ENCODE data around the gene SDCCAG8.

SDCCAG8 gene

GRCh38 chr1:243256590-243256989, 749 bp downstream of the SDCCAG8 start:
- Histone ChIP-seq H3K4me1 (ENCODE audit: control insufficient read depth, insufficient read depth, low read length) (no peaks in the 10 kb centered on the region), H3K9me3 (ENCODE audit: control insufficient read depth, low read length) (no peaks in the 10 kb centered on the region), H3K4me3 (ENCODE audit: low read length) (peak overlapping the region; percentile 96), H3K27me3 (ENCODE audit: control insufficient read depth, insufficient read depth, low read length) (no peaks in the 10 kb centered on the region), H3K36me3 (ENCODE audit: control insufficient read depth, insufficient read depth, low read length) (no peaks in the 10 kb centered on the region), H3K9ac (ENCODE audit: low read length) (peak overlapping the region; percentile 83)

- no peaks in the 10 kb centered on the region for H3K4me1 ChIP-seq (ENCODE audit: control insufficient read depth, insufficient read depth, low read length)
- no peaks in the 10 kb centered on the region for H3K36me3 ChIP-seq (ENCODE audit: control insufficient read depth, insufficient read depth, low read length)
- no peaks in the 10 kb centered on the region for H3K9me3 ChIP-seq (ENCODE audit: control insufficient read depth, low read length)
- H3K4me3 ChIP-seq (ENCODE audit: low read length) = no peak overlapping the region
- no peaks in the 10 kb centered on the region for H3K27me3 ChIP-seq (ENCODE audit: control insufficient read depth, insufficient read depth, low read length)
- no peak overlapping the region for H3K9ac ChIP-seq (ENCODE audit: low read length)
Measured at GRCh38 chr1:243257189-243257588, 1.3 kb downstream of the SDCCAG8 start.

- no peak overlapping the region for H3K4me3 ChIP-seq (ENCODE audit: low read length)
- H3K4me1 ChIP-seq (ENCODE audit: control insufficient read depth, insufficient read depth, low read length) = no peaks in the 10 kb centered on the region
- no peaks in the 10 kb centered on the region for H3K9me3 ChIP-seq (ENCODE audit: control insufficient read depth, low read length)
- H3K27me3 ChIP-seq (ENCODE audit: control insufficient read depth, insufficient read depth, low read length) = no peaks in the 10 kb centered on the region
- no peaks in the 10 kb centered on the region for H3K36me3 ChIP-seq (ENCODE audit: control insufficient read depth, insufficient read depth, low read length)
- H3K9ac ChIP-seq (ENCODE audit: low read length) = no peak overlapping the region
Measured at GRCh38 chr1:243258731-243259130, 2.9 kb downstream of the SDCCAG8 start.

DNA sequence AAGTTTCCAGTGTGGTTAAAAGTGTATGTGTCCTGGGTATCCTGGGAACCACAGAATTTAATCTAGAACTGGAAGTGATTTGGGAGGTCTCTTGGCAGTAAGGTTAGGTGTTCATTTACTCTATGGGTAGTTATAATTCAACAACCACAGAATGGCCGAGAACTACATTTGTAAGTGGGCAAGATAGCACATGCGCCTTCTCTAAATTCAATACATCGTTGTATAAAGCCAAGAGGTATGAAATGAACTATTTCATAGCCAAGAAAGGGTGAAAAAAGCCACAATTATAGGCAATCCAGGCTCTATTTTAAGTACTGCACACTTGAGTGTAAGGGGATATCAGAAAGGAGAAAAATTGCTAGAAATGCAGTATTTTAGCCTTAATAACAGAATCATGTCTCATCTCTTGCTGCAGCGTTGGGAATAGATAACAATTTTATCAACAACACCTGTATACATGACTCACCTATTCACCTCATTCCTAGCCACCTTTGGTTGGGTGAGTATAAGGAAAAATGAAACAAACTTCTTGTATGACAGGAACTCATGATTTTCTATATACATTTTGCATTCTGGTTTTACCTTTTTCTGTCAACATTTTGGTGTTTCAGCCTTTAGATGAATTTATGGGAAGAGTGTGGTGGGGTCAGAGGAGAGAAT, 4.5 kb downstream of the SDCCAG8 start:
- H3K36me3 ChIP-seq (ENCODE audit: control insufficient read depth, insufficient read depth, low read length) = no peaks in the 10 kb centered on the region
- H3K9ac ChIP-seq (ENCODE audit: low read length) = no peak overlapping the region
- H3K4me3 ChIP-seq (ENCODE audit: low read length) = no peak overlapping the region
- H3K27me3 ChIP-seq (ENCODE audit: control insufficient read depth, insufficient read depth, low read length) = no peaks in the 10 kb centered on the region
- no peaks in the 10 kb centered on the region for H3K4me1 ChIP-seq (ENCODE audit: control insufficient read depth, insufficient read depth, low read length)
- no peaks in the 10 kb centered on the region for H3K9me3 ChIP-seq (ENCODE audit: control insufficient read depth, low read length)

DNA sequence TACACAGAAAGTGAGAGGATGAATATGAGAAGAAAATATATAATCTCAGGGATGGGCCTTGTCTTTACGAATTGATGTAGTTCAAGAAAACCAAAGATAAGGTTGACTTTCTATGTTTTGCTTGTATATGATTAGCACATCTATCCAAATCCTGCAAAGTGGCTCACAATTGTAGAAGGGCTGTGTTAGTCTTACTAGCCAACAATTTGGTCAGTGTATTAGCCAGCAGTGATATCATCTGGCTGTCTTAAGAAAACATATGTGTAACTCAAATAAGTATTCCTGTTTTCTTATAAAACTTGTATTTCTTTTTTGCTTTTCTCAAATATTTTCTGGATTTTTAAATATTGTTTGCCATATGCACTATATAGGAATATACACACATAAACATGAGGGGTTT, 5.5 kb downstream of the SDCCAG8 start:
- Histone ChIP-seq H3K9me3 (ENCODE audit: control insufficient read depth, low read length) (no peaks in the 10 kb centered on the region), H3K9ac (ENCODE audit: low read length) (no peak overlapping the region), H3K4me1 (ENCODE audit: control insufficient read depth, insufficient read depth, low read length) (no peaks in the 10 kb centered on the region), H3K27me3 (ENCODE audit: control insufficient read depth, insufficient read depth, low read length) (no peaks in the 10 kb centered on the region), H3K36me3 (ENCODE audit: control insufficient read depth, insufficient read depth, low read length) (no peaks in the 10 kb centered on the region), H3K4me3 (ENCODE audit: low read length) (no peak overlapping the region)

DNA sequence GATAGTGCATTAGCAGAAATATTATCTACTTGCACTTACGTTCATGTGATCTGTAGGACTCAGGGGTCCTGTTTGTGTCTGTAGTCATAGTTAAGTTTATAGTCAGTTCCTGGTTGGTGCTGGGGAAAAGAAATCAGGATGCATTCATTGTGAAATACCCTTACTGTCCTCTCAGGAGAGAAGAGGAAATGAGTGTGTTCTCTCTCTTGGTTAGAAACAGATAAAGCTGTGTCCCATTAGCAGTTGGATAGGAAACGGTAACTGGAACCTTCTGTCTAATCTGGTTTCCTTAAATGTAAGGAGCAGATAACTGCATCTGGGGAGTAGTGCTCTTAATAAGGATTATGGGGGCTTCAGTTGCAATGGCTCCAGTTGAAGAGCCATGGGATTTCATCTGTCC, 8.9 kb downstream of the SDCCAG8 start:
- H3K36me3 ChIP-seq (ENCODE audit: control insufficient read depth, insufficient read depth, low read length) = no peaks in the 10 kb centered on the region
- no peak overlapping the region for H3K9ac ChIP-seq (ENCODE audit: low read length)
- H3K9me3 ChIP-seq (ENCODE audit: control insufficient read depth, low read length) = no peaks in the 10 kb centered on the region
- no peak overlapping the region for H3K4me3 ChIP-seq (ENCODE audit: low read length)
- H3K27me3 ChIP-seq (ENCODE audit: control insufficient read depth, insufficient read depth, low read length) = no peaks in the 10 kb centered on the region
- no peaks in the 10 kb centered on the region for H3K4me1 ChIP-seq (ENCODE audit: control insufficient read depth, insufficient read depth, low read length)

DNA sequence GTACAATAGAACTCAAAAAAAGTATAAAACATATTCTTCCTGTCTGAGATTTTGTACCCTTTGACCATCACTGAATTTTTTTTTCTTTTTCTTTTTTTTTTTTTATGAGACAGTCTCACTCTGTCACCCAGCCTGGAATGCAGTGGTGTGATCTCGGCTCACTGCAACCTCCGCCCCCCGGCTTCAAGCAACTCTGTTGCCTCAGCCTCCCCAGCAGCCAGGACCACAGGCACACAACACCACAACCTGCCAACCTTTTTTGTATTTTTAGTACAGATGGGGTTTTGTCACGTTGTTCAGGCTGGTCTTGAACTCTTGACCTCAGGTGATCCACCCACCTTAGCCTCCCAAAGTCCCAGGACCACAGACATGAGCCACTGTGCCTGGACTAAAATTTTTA, 10.4 kb downstream of the SDCCAG8 start:
- Histone ChIP-seq H3K4me3 (ENCODE audit: low read length) (no peak overlapping the region), H3K9me3 (ENCODE audit: control insufficient read depth, low read length) (no peaks in the 10 kb centered on the region), H3K4me1 (ENCODE audit: control insufficient read depth, insufficient read depth, low read length) (no peaks in the 10 kb centered on the region), H3K9ac (ENCODE audit: low read length) (no peak overlapping the region), H3K27me3 (ENCODE audit: control insufficient read depth, insufficient read depth, low read length) (no peaks in the 10 kb centered on the region), H3K36me3 (ENCODE audit: control insufficient read depth, insufficient read depth, low read length) (no peaks in the 10 kb centered on the region)

- no peak overlapping the region for H3K9ac ChIP-seq (ENCODE audit: low read length)
- H3K27me3 ChIP-seq (ENCODE audit: control insufficient read depth, insufficient read depth, low read length) = no peaks in the 10 kb centered on the region
- H3K4me3 ChIP-seq (ENCODE audit: low read length) = no peak overlapping the region
- H3K4me1 ChIP-seq (ENCODE audit: control insufficient read depth, insufficient read depth, low read length) = no peaks in the 10 kb centered on the region
- no peaks in the 10 kb centered on the region for H3K36me3 ChIP-seq (ENCODE audit: control insufficient read depth, insufficient read depth, low read length)
- no peaks in the 10 kb centered on the region for H3K9me3 ChIP-seq (ENCODE audit: control insufficient read depth, low read length)
Measured at GRCh38 chr1:243267471-243267880, 11.6 kb downstream of the SDCCAG8 start.

DNA sequence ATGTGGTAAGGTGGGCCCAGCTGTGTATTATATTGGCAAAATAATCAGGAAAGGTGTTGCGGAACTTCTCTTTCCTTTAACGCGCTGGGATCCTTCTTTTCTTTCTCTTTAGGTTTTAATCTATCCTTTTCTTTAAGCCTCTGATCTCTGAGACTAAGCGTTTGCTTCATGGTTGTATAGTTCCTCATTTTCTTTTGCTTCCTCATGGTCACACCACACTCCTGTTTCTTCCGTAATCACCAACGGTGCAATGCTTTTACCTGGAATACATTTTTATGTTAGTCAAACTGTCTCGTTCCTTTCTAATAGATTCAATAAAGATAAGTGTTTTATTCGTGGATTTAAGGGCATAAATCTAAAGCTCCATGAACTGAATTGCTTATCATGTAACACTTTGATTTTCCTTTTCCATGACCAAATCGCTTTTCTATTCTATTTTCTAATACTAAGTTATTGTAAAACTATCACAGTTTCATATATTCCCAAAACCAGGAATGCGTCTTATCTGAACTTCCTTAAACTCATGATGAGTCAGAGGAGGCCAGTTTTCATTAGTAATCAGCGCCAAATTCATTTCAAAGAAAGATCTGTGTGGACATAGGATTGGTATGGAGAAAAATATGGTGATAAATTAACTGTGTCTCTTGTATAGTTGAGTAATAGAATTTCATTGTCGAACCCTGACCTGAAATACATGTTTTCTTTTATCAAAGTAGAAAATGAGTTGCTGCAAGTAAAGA, 12.2 kb downstream of the SDCCAG8 start:
- H3K9ac ChIP-seq (ENCODE audit: low read length) = no peak overlapping the region
- no peak overlapping the region for H3K4me3 ChIP-seq (ENCODE audit: low read length)
- no peaks in the 10 kb centered on the region for H3K4me1 ChIP-seq (ENCODE audit: control insufficient read depth, insufficient read depth, low read length)
- H3K36me3 ChIP-seq (ENCODE audit: control insufficient read depth, insufficient read depth, low read length) = no peaks in the 10 kb centered on the region
- H3K9me3 ChIP-seq (ENCODE audit: control insufficient read depth, low read length) = no peaks in the 10 kb centered on the region
- no peaks in the 10 kb centered on the region for H3K27me3 ChIP-seq (ENCODE audit: control insufficient read depth, insufficient read depth, low read length)

GRCh38 chr1:243268751-243269460, 13.1 kb downstream of the SDCCAG8 start:
- Histone ChIP-seq H3K9me3 (ENCODE audit: control insufficient read depth, low read length) (no peaks in the 10 kb centered on the region), H3K36me3 (ENCODE audit: control insufficient read depth, insufficient read depth, low read length) (no peaks in the 10 kb centered on the region), H3K4me1 (ENCODE audit: control insufficient read depth, insufficient read depth, low read length) (no peaks in the 10 kb centered on the region), H3K9ac (ENCODE audit: low read length) (no peak overlapping the region), H3K27me3 (ENCODE audit: control insufficient read depth, insufficient read depth, low read length) (no peaks in the 10 kb centered on the region), H3K4me3 (ENCODE audit: low read length) (no peak overlapping the region)

GRCh38 chr1:243269461-243269801, 13.6 kb downstream of the SDCCAG8 start:
- no peaks in the 10 kb centered on the region for H3K27me3 ChIP-seq (ENCODE audit: control insufficient read depth, insufficient read depth, low read length)
- H3K36me3 ChIP-seq (ENCODE audit: control insufficient read depth, insufficient read depth, low read length) = no peaks in the 10 kb centered on the region
- H3K4me1 ChIP-seq (ENCODE audit: control insufficient read depth, insufficient read depth, low read length) = no peaks in the 10 kb centered on the region
- H3K9ac ChIP-seq (ENCODE audit: low read length) = no peak overlapping the region
- no peak overlapping the region for H3K4me3 ChIP-seq (ENCODE audit: low read length)
- no peaks in the 10 kb centered on the region for H3K9me3 ChIP-seq (ENCODE audit: control insufficient read depth, low read length)

- no peak overlapping the region for H3K4me3 ChIP-seq (ENCODE audit: low read length)
- H3K27me3 ChIP-seq (ENCODE audit: control insufficient read depth, insufficient read depth, low read length) = no peaks in the 10 kb centered on the region
- no peaks in the 10 kb centered on the region for H3K4me1 ChIP-seq (ENCODE audit: control insufficient read depth, insufficient read depth, low read length)
- H3K36me3 ChIP-seq (ENCODE audit: control insufficient read depth, insufficient read depth, low read length) = no peaks in the 10 kb centered on the region
- H3K9me3 ChIP-seq (ENCODE audit: control insufficient read depth, low read length) = no peaks in the 10 kb centered on the region
- no peak overlapping the region for H3K9ac ChIP-seq (ENCODE audit: low read length)
Measured at GRCh38 chr1:243270097-243270864, 14.4 kb downstream of the SDCCAG8 start.

All from mucosa of stomach (tissue), 1 donor.